ENCODE measurements around the gene F12.
A peak's percentile ranks its signal among the peaks of the same experiment; 100 is the strongest.
"Not testable (repeated sequence)": the region's sequence is repeated elsewhere in the genome, so short reads cannot be mapped to it uniquely, and the experiment has no call there.

The F12 gene

GRCh38 chr5:177368869-177369644, 40.3 kb downstream of the F12 start:
- peak; percentile 26 for DNase-seq (ENCODE audit: low read depth)

- DNase-seq (ENCODE audit: low read depth), result no peak
Observed at GRCh38 chr5:177367981-177368868, 41.1 kb downstream of the F12 start.

- DNase-seq (ENCODE audit: low read depth), result no peak
Observed at GRCh38 chr5:177367323-177367848, 42.0 kb downstream of the F12 start.

GRCh38 chr5:177366528-177367322, 42.6 kb downstream of the F12 start:
- peak; percentile 82 for DNase-seq (ENCODE audit: low read depth)

GRCh38 chr5:177365845-177366527, 43.4 kb downstream of the F12 start:
- no peak for DNase-seq (ENCODE audit: low read depth)

GRCh38 chr5:177364159-177364962, 45.0 kb downstream of the F12 start:
- no peak for DNase-seq (ENCODE audit: low read depth)

- no peak for DNase-seq (ENCODE audit: low read depth)
Observed at GRCh38 chr5:177363565-177363964, 45.8 kb downstream of the F12 start.

- DNase-seq (ENCODE audit: low read depth), result no peak
Observed at GRCh38 chr5:177362610-177363507, 46.5 kb downstream of the F12 start.

GRCh38 chr5:177362292-177362609, 47.1 kb downstream of the F12 start:
- no peak for DNase-seq (ENCODE audit: low read depth)

GRCh38 chr5:177361418-177362291, 47.7 kb downstream of the F12 start:
- no peak for DNase-seq (ENCODE audit: low read depth)

GRCh38 chr5:177360740-177361139, 48.6 kb downstream of the F12 start:
- not testable (repeated sequence) for DNase-seq (ENCODE audit: low read depth)

GRCh38 chr5:177359860-177360259, 49.5 kb downstream of the F12 start:
- no peak for DNase-seq (ENCODE audit: low read depth)

- DNase-seq (ENCODE audit: low read depth), result no peak
Observed at GRCh38 chr5:177359451-177359851, 49.9 kb downstream of the F12 start.

- DNase-seq (ENCODE audit: low read depth), result no peak
Observed at GRCh38 chr5:177358370-177358819, 51.0 kb downstream of the F12 start.

GRCh38 chr5:177357459-177358351, 51.7 kb downstream of the F12 start, which contains the start of gene RGS14:
TSS of gene RGS14 (plus strand) at chr5:177357924. CDS start at chr5:177358025, 101 bp downstream.
- peak; percentile 61 for DNase-seq (ENCODE audit: low read depth)

- no peak for DNase-seq (ENCODE audit: low read depth)
Observed at GRCh38 chr5:177357146-177357458, 52.3 kb downstream of the F12 start.

GRCh38 chr5:177356746-177357145, 52.6 kb downstream of the F12 start:
- DNase-seq (ENCODE audit: low read depth), result no peak

GRCh38 chr5:177355868-177356168, 53.5 kb downstream of the F12 start:
- no peak for DNase-seq (ENCODE audit: low read depth)
